Smooth muscle cell (in vitro differentiated cells): Measurements from ENCODE around the gene DMD. TPM values are rescaled to one million over a fixed set of nuclear protein-coding genes. Genes with fewer than 3 reads are reported as not detected.
A peak's percentile ranks its signal among the peaks of the same experiment; 100 is the strongest.

ENCODE experiments used
- DNase-seq: peaks from one replicate; lab custom pipeline; 2025; ENCODE audit not compliant: unreplicated experiment; lab: John Stamatoyannopoulos, UW
- H2AFZ ChIP-seq: fragments of 200-600 bp; sonication (generic); 2 replicates; pipeline ENCODE4 v1.6.0; 2016; ENCODE audit warnings: antibody characterized with exemption, low read depth, mild to moderate bottlenecking
- H3F3A ChIP-seq: fragments of 200-600 bp; sonication (generic); 2 replicates; pipeline ENCODE4 v1.6.0; 2017; ENCODE audit warnings: antibody characterized with exemption, low read depth
- H3K27ac ChIP-seq: fragments of 200-600 bp; sonication (generic); 2 replicates; pipeline ENCODE4 v1.5.1; 2016; ENCODE audit warnings: low read depth, mild to moderate bottlenecking
- H3K27me3 ChIP-seq: fragments of 200-600 bp; sonication (generic); 2 replicates; pipeline ENCODE4 v1.6.1; 2016; ENCODE audit warnings: low read depth, mild to moderate bottlenecking
- H3K36me3 ChIP-seq: fragments of 200-600 bp; sonication (generic); 2 replicates; pipeline ENCODE4 v1.5.1; 2016; ENCODE audit warnings: low read depth
- H3K4me1 ChIP-seq: fragments of 200-600 bp; sonication (generic); 2 replicates; pipeline ENCODE4 v1.5.1; 2016; ENCODE audit warnings: low read depth
- H3K4me2 ChIP-seq: fragments of 200-600 bp; sonication (generic); 2 replicates; pipeline ENCODE4 v1.6.0; 2016; ENCODE audit warnings: mild to moderate bottlenecking
- H3K4me3 ChIP-seq: fragments of 200-600 bp; sonication (generic); 2 replicates; pipeline ENCODE4 v1.5.1; 2016; ENCODE audit warnings: mild to moderate bottlenecking
- H3K79me2 ChIP-seq: fragments of 200-600 bp; sonication (generic); 2 replicates; pipeline ENCODE4 v1.6.0; 2016; ENCODE audit warnings: low read depth, mild to moderate bottlenecking
- H3K9ac ChIP-seq: fragments of 200-600 bp; sonication (generic); 2 replicates; pipeline ENCODE4 v1.6.0; 2016; ENCODE audit warnings: low read depth
- H3K9me3 ChIP-seq: fragments of 200-600 bp; sonication (generic); replicated peaks from 2 replicates; pipeline ENCODE4 v1.5.1; 2016; ENCODE audit warnings: low read depth
- H4K20me1 ChIP-seq: fragments of 200-600 bp; sonication (generic); 2 replicates; pipeline ENCODE4 v1.6.0; 2016; ENCODE audit warnings: low read depth
- CTCF ChIP-seq: fragments of 200-600 bp; sonication (generic); IDR thresholded peaks from 2 replicates; pipeline ENCODE4 v1.5.1; 2017; ENCODE audit warnings: borderline replicate concordance, mild to moderate bottlenecking, antibody characterized with exemption; ENCODE audit not compliant: insufficient read depth, poor library complexity, severe bottlenecking
- WGBS: methylation state at CpG from one replicate; pipeline ENCODE4 v1.1.7; 2016; ENCODE audit warnings: low lambda C conversion rate; 5-methylcytosine and 5-hydroxymethylcytosine counted together
- polyA plus RNA-seq: library from polyadenylated mRNA; unstranded; fragments of >200 nt; fragmentation: Nextera tagmentation; extraction: Ambion mirVana; gene quantifications from 2 replicates; pipeline ENCODE4 v1.2.1, GENCODE V29; 2016
- total RNA-seq: library from RNA; depleted of rRNA; stranded (reverse); fragments of >200 nt; gene quantifications from 2 replicates; pipeline ENCODE4 v1.2.3, GENCODE V29; 2014

The DMD gene
- total and polyA plus RNA-seq, 2 experiments from 2014 or later, result 12.3 to 12.6 TPM

GRCh38 chrX:31423609-31424189 is 1787.7 kb downstream of the DMD start:
- Histone ChIP-seq H3K36me3 (no peaks in the 10 kb centered on the region), H3K9me3 (no peaks in the 10 kb centered on the region), H3K27ac (peak overlapping the region; percentile 88), H3K4me2 (peak overlapping the region; percentile 77), H4K20me1 (no peaks in the 10 kb centered on the region), H3K79me2 (no peaks in the 10 kb centered on the region), H3F3A (no peaks in the 10 kb centered on the region), H3K4me1 (no peaks in the 10 kb centered on the region), H3K9ac (peak overlapping the region; percentile 75), H3K4me3 (no peak overlapping the region), H2AFZ (no peak overlapping the region), H3K27me3 (no peaks in the 10 kb centered on the region)
- peak; percentile 1 for DNase-seq
- 41% methylated on average over 6 of the region's 6 CpGs for WGBS
- TF ChIP-seq CTCF, result peak; percentile 49

DNA sequence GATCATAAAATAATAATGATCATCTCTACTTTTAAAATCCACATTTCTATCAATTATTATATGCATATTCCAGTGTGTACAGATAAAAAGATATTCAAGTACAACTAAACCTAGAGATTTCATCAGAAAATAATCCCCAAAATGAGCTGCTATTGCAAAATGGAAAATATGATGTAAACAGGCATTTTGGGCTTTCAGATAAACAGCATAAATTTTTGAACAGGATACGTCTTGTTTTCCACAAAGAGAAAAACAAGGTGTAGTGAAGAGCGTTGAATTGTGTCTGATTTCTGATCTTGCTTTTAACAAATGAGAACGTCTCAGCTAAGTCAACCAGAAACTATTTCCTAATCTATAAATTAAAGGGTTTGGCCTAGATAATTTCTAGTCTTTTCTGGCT is 1789.9 kb downstream of the DMD start:
- no peaks in the 10 kb centered on the region for H3K36me3 ChIP-seq
- no peak for DNase-seq
- no peak overlapping the region for H3K4me3 ChIP-seq
- no peaks in the 10 kb centered on the region for H3K27me3 ChIP-seq
- WGBS, result 62% methylated on average over 3 of the region's 3 CpGs
- H3K4me2 ChIP-seq, result no peak overlapping the region
- no peaks in the 10 kb centered on the region for H3K79me2 ChIP-seq
- H3K9me3 ChIP-seq, result no peaks in the 10 kb centered on the region
- H3K27ac ChIP-seq, result peak overlapping the region; percentile 2
- no peaks in the 10 kb centered on the region for H3F3A ChIP-seq
- no peaks in the 10 kb centered on the region for H3K4me1 ChIP-seq
- H3K9ac ChIP-seq, result no peak overlapping the region
- no peak overlapping the region for H2AFZ ChIP-seq
- no peak for TF ChIP-seq CTCF
- H4K20me1 ChIP-seq, result no peaks in the 10 kb centered on the region

DNA sequence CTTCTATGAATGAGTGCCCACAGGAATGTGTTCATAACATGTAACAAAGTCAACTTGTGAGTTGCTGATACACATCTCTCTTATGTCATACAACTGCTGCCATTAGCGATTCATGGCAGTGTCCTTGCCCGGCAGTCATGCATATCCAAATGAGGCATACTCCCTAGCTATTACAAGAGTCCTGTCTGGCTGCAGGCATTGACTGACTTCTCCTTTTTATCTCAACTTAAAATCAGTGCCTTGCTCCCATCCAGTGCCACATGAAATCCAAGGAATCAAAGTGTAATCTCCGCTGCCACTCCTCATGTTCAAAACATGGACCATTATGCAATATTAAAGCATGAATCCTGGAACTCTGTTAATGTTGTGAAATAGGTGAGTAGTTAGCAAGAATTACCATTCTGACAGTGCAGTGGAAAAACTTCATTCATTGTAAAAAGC is 1790.6 kb downstream of the DMD start:
- Histone ChIP-seq H3F3A (no peaks in the 10 kb centered on the region), H3K4me2 (no peak overlapping the region), H3K27me3 (no peaks in the 10 kb centered on the region), H3K9ac (no peak overlapping the region), H3K36me3 (no peaks in the 10 kb centered on the region), H4K20me1 (no peaks in the 10 kb centered on the region), H3K79me2 (no peaks in the 10 kb centered on the region), H3K4me1 (no peaks in the 10 kb centered on the region), H3K4me3 (no peak overlapping the region), H3K27ac (peak overlapping the region; percentile 2), H2AFZ (no peak overlapping the region), H3K9me3 (no peaks in the 10 kb centered on the region)
- no peak for DNase-seq
- 80% methylated on average over 3 of the region's 3 CpGs for WGBS
- TF ChIP-seq CTCF, result no peak

DNA sequence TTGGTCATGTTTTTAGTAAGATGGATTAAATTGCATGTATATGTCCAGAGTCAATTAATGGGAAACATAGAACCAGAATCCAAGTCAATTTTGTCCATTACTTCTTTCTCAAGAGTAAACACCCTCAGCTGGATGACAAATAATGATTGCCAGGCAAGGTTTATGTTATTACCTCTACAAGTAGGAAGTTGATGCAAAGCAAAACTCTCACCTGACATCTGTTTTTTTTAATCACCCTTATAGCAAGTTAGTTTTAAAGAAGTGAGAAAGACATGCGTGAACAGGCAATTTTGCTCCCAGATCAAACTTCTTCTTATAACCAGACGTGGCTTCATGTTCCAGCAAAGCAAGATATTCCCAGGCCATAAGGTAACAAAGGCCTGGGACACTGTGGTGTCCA is 1791.0 kb downstream of the DMD start:
- H3F3A ChIP-seq, result no peaks in the 10 kb centered on the region
- H3K9me3 ChIP-seq, result no peaks in the 10 kb centered on the region
- H3K4me3 ChIP-seq, result no peak overlapping the region
- H3K4me2 ChIP-seq, result no peak overlapping the region
- no peak overlapping the region for H2AFZ ChIP-seq
- no peaks in the 10 kb centered on the region for H3K36me3 ChIP-seq
- H3K9ac ChIP-seq, result no peak overlapping the region
- H3K79me2 ChIP-seq, result no peaks in the 10 kb centered on the region
- DNase-seq, result no peak
- H3K27me3 ChIP-seq, result no peaks in the 10 kb centered on the region
- 62% methylated on average over 2 of the region's 2 CpGs for WGBS
- no peaks in the 10 kb centered on the region for H3K4me1 ChIP-seq
- TF ChIP-seq CTCF, result no peak
- no peaks in the 10 kb centered on the region for H4K20me1 ChIP-seq
- no peak overlapping the region for H3K27ac ChIP-seq
